Activated CD4-positive, alpha-beta T cell treated with anti-CD3 and anti-CD28 coated beads for 48 hours (primary cell): ENCODE results near the gene RASGRP2.

ENCODE experiments used
- DNase-seq: peaks from one replicate; pipeline ENCODE4 v3.0.0-alpha.2; 2020

The RASGRP2 gene

DNA sequence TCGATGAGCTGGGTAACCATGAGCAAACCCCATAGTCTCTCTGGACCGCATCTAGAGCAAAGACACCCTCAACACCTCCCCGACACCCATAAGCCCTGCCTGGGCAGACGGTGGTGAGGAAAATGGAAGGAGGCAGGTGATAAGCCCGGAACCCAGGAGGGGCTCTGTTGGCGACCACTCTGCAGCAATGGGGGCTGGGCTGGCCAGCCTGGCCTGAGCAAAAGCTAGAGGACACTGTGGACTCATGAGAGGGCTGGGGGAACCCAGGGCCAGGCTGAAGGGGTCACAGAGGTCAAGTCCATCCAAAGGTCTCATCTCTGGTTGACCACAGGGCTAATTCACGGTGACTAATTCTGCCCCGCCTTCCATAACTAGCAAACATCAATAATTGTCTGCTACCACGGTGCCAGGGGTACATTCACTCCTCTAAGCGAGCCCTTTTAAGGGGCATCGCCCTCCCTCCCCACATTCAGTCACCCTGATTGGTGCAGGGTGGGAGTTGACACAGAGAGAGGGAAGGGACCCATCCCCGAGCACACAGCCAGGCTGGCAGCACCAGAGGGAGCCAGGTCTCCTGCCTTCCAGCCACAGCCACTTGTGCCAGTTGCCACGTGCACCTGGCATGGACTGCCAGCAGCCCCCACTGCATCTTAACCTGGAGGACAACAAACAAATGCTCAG is 11.9 kb upstream of the RASGRP2 start:
- DNase-seq: no peak

DNA sequence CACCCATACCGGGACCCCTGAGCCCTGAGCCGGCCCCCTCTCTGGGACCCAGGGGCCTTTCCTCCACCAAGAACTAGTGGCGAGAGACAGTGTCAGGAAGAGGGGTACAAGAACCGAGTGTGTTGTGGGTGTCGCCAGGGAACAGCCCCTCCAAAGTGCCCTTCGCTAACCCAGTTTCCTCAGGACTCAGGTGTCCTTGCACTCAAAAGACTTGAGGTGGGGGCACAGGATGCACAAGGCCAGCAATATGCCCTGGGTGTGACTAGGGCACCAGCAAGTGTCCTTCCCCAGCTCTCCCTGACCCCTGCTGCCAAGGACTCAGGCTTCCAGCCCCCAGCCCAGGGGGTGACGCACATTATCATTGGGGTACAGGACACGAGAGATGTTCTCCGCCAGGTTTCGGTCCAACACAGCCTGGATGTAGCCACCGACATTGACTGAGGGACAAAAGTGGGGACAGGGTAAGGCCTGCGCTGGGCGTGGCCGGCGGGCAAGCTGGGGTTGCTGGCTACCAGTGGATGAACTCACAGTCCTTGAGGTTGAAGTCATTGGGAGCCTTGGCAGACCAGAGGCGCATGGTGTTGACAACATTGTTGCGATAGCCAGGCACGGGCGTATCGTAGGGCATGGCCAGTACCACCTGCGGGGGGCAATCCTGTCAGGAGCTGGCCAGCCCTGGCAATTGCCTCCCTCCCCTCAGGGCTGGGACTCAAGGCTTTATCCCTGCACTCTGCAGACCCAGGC is 11.1 kb upstream of the RASGRP2 start:
- no peak for DNase-seq

DNA sequence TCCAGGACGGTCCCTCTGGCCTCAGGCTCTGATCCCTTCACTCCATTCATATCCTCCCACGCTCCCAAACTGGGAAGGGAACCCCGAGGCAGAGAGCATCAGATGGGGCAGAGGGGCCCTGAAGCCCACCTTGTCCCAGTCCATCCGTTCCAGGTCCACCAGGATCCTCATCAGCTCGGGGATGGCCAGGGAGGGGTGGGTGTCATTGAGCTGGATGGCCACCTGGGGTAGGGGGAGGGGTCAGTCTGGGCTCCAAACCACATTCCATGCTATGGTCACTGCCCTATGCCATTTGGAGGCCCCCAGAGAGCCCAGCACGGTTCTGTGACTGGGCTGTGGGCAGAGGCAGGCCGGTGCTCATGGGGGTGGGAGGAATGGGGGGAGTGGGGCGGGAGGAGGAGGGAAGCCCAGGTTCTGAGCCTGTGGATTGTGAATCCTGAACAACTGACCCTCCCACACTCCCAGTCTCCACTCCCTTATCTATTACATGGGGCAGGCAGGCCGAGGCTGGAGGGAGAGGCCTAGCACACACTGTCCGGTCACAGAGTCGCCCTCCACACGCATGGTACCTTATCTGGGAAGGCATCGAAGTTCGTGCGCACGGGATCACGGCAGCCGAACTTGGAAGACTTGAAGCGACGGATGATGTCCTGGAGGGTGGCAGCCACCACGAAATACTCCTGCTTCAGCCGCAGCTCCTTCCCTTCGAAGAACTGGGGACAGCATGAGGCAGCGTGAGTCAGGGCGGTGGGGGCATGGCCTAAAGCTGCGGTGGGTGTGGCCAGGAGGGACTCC is 10.4 kb upstream of the RASGRP2 start:
- no peak for DNase-seq

DNA sequence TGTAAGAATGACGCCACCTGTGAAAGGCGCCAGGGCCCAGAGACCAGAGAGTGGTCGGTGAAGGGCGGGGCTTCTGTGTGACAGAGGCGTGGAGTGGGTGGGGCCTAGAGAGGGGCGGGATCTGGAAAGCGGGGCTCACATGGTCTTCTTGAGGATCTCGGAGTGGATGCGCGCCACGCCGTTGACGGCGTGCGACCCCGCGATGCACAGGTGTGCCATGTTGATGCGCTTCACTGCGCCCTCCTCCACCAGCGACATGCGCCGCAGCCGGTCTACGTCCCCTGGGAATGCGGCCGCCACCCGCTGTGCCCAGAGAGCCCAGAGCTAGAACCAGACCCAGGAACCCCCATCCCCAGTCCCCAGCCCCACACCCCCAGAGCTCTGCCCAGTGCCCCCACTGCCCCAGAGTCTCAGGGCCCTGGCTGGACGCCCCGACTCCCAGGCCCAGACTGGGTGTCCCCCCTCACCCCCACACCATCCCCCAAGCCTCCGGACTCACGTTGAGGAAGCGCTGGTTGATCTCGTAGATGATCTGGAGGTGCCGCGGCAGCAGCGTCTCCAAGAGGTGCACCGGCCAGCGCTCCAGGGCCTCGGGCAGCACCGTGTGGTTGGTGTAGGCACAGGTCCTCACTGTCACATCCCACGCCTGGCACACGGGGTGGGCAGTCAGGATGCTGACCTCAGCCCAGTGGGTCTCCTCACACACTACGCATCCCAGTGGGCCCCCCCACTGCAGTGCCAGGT is 9.6 kb upstream of the RASGRP2 start:
- no peak for DNase-seq

DNA sequence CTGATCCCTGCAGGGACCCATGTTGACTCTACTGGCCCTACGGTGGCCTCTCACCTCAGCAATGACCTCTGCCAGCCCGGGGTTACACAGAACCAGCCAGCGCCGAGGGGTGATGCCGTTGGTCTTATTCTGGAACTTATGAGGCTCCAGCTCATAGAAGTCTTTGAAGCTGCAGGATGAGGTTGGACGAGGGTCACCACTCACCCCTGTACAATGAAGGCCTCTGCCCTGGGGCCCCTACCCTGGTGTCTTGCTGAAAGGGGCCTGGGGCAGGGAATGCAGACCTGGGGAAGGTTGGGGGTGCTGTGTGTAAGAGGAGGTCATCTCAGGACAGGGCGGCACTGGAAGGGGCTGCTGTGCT is 9.1 kb upstream of the RASGRP2 start:
- no peak for DNase-seq

DNA sequence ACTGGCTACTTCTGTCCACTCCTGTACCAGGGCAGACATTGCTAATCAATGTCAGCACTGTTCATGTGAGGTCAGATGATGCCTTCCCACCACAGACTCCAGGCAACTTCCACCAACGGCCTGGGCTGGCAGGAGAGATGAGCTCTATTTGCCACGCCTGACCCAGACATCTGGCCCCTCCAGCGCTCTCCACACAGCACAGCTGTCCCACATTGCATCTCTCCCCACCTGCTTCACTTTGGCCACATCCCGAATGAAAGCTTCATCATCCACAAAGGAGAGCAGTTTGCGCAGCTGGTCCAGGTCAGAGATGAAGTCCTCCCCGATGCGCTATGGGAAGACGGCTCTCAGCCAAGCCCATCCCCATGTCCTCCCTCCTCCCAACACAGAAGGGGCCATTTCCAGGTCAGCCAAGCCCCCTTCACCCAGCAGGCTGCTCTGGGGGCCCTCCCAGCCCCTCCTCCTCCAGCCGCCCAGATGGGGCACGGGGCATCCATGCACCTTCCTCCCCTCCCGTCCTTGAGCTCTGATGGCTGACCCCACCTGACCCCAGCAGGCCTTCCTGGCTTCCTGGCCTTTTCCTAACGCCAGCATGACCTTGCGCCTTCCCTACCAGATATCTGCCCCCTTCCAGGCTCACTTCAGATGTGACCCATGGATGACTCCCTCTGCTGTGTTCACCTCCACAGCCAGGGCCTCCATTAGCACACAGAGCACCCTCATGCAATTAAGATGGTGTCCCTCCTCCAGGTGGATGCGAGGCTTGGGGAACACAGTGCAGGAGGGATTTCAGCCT is 8.4 kb upstream of the RASGRP2 start:
- no peak for DNase-seq

DNA sequence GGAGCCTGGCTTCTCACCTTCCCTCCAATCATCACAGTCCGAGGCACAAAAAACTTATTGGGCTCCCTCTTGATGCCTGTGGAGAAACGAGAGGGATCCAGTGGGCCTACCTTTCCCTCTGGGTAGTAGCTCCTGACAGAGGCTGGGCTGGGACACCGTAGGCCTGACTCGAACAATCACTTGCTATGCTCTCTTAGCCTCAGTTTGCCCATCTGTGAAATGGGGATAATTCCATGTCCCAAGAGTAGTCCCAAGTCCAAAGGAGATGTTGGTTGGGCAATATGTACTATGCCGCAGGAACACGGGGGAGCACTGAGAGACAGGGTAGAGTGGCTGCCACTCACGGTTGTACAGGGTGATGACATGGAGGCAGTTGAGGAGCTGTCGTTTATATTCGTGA is 7.6 kb upstream of the RASGRP2 start:
- DNase-seq: no peak

DNA sequence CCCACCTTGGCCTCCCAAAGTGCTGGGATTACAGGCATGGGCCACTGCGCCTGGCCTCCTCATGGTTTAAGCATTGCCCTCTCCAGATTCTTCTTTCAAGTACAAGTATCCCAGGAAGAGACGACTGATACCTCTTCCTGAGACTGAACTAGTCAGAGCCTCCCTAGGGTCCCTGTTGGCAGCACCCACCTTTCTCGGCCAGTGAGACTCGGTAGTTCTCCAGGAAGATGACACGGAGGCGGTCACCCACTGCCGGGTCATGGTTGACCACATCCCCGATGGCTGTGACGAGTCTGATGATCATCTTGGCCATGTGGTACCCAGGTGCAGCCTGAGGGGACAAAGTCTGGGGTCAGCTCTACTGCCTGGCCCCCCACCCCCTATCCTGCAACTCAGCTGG is 7.2 kb upstream of the RASGRP2 start:
- DNase-seq: no peak

DNA sequence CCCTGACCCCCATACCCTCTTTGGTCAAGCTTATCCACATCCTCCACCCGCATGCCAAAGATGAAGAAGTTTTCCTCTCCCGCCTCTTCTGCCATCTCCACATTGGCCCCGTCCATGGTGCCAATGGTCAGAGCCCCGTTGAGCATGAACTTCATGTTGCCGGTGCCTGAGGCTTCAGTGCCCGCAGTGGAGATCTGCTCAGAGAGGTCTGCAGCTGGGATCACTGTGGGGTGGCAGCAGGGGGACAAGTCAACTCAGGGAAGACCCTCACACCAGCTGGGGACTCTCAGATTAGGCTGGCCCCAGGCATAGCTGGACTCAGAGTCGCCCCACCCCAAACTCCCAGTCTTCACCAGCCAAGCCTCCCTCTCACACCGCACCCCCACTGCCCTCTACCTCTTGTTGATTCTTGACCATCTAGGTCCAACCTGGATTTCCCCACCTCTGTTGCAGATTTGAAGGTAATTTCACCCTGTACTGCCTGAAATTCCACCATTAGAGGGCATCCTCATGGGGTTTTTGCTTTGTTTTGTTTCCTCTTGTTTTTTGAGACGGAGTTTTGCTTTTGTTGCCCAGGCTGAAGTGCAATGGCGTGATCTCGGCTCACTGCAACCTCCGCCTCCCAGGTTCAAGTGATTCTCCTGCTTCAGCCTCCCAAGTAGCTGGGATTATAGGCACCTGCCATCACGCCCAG is 6.6 kb upstream of the RASGRP2 start:
- no peak for DNase-seq

DNA sequence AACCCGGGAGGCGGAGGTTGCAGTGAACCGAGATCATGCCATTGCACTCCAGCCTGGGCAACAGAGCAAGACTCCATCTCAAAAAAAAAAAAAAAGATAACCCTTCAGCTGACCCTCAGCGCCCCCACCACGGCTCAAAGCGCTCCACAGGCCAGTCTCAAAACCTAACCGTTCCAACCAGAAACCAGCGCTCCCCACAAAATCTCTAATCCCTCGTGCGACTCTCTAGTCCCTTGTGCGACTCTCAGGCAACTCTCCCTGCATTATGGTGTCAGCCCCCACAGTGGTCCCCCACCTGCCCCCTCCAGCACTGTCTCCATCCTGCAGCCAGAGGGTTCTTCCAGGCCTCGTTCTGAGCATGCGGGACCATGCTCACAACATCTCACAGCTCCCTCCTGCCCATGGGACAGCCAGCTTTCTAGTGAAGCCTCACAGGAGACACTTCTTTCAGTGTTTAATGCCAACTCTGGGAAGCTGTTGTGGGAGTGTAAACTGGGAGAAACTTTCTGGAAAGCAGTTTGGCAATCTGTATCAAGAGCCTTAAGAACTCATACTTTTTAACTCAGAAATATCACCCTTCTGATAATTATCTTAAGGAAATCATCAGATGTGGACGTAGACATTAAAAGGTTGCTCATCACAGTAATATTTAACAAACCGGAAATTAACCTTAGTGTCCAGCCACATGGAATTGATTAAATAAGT is 4.2 kb upstream of the RASGRP2 start:
- no peak for DNase-seq

DNA sequence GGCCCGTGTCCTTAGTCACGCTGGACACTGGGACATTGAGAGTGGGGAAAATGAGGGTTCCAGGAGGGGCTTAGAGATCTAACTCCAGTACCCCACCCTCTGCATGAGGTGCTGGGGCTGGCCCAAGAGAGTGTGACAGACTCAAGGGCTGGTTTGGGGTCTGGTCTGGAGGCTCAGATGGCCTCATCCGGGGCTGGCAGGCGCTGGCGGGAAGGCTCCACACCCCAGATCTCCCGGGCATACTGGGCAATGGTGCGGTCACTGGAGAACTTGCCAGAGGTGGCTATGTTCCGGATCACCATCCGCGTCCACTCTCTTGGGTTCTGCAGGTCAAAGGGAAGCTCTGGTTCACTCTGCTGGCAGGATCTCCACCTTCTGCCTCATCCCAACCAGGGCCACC is 2.5 kb upstream of the RASGRP2 start:
- no peak for DNase-seq

DNA sequence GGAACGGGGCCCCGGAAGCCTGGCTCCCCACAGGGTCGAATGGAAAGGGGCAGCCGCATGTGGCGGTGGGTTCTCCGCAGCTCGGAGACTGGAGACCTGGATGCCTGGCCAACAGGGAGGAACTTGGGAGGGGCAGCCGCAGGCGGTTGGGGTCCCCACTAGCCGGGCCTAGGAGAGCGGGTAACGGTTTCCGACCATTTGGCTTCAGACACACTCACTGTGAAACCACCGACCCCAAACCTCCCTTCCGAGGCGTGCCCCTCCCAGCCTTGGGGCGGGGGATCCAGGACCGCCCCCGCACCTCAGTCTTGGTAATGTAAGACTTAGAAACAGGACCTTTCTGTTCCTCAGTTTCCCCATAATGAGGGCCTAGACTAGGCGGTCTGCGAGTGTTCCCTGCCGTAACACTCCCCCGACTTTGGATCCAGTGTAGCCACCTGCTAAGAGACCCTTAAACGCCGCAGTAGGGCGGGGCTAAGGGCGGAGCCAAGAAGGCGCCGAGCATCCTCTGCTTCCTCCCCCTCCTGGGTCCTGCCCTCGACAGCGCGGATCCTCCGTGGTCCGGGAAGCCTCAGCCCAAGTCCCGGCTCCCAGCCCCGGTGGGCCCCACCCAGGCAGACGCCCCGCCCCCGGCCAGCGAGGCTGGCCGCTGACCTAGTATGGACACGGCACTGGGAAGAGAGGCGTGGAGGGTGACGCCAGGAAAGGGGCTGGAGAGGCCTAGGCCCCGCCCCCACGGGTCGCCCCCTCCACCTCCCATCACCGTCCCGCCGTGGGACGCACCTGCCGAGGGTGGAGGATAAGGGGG is 1.8 kb upstream of the RASGRP2 start:
- peak; percentile 56 for DNase-seq

DNA sequence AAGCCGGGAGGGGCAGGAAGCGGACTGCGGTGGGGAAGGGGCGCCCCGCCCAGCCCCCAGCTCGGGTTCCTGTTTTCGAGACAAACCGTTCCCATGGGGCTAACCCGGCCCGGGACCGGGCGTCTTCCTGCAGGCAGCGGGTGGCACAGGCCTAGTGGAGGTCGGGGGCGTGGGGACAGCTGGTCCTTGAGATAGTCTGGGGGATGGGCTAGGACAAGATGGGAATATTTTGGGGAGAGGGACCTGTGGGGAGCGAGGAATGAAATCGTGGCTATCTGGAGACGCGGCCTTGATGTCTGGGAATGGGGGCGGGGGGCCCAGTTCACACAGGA is 1.2 kb upstream of the RASGRP2 start:
- DNase-seq: peak; percentile 53

DNA sequence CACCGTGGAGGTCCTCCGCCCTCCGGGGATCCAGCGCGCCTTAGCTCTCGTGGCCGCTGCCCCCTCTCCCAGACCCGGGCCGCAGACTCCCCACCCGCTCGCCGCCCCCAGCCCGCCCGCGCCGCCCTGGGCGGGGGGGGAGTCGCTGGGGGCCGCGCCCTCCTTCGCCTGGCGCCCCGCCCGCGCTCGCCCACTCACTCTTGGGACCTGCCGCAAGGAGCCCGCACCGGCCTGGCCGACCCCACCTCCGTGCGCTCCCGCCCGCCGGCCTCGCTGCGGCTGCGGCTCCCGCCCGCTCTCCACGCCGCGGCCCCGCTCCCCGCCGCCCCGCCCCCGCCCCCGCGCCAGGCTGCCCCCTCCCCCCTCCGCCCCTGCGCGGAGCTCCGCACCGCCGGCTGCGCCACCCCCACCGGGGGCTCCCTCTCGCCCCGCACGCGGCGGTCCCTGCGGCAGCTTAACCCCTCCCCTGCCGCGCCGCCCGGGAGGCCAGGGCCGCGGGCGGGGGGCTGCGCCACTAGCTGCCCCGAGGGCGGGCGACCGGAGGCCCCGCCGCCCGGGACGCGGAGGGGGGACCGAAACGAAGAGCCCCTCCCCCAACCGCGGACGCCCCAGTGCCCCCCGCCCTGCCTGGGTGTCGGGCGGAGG is 724 bp upstream of the RASGRP2 start:
- DNase-seq: no peak

DNA sequence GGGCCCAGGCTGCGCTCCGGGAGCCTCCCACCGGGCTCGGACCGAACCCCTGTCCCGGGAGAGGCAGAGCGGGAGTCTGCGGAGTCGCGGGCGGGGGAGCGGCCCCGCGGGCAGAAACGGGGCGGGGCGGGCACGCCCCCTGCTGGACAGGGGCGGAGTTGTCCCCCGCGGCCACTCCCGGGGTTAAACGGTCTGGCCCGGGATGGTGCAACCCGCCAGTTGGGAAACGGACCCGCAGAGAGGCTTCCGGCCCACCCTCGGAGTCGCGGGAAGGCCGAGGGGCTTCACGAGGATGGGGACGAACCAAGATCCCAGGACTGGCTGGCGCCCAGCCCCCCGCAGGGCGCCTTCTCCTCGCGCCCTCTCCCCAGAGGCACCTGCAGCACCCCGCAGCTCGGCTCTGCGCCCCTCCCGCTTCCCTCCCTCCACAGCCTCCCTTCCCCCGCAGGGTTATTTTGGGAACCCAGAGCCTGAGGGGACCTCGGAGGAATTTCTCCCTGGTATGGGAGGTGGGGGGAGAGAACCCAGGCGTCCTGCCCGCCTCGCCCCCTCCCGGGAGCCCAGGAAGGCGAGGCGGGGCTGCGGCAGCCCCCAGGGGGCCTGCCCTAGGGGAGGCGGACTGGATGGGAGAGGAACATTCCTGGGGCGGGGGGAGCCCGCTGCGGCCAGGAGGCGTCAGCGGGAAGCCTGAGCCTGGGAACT is 902 bp downstream of the RASGRP2 start:
- peak; percentile 80 for DNase-seq

DNA sequence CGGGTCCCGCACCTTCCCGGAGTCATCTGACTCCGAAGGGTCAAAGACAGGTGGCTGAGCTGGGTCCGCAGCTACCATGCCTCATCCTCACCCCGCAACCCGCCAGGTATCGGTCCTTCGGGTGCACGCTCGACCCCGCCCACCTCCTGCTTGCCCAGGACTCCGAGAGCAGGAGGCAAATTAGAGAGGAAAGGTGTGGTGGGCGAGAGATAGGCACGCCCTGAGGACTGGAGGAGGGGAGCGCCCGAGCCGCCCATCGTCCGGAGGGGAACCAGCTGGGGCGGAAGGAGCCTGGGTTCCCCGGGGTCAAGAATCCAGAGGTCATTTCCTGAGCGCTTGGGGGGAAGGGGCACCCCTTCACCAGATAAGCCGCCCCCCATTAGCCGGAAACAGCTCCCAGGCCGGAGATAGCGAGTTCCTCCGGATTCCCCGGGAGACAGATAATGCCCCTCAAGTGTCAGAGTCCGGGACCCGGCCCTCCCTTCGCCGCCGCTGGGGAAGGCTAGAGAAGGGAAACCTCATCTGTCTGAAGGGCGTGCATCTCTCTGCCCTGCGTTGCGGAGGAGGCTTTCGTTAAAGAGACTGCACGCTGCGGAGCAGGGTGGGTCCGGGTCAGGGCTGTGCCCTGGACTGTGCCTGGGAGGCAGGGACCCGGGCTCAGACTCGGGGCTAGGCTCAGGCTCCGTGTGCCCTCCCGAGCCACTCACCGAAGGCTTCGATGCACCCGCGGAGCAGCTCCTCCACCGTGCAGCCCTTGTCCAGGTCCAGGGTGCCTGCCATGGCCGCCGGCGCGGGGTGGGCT is 1.7 kb downstream of the RASGRP2 start:
- DNase-seq: peak; percentile 51

DNA sequence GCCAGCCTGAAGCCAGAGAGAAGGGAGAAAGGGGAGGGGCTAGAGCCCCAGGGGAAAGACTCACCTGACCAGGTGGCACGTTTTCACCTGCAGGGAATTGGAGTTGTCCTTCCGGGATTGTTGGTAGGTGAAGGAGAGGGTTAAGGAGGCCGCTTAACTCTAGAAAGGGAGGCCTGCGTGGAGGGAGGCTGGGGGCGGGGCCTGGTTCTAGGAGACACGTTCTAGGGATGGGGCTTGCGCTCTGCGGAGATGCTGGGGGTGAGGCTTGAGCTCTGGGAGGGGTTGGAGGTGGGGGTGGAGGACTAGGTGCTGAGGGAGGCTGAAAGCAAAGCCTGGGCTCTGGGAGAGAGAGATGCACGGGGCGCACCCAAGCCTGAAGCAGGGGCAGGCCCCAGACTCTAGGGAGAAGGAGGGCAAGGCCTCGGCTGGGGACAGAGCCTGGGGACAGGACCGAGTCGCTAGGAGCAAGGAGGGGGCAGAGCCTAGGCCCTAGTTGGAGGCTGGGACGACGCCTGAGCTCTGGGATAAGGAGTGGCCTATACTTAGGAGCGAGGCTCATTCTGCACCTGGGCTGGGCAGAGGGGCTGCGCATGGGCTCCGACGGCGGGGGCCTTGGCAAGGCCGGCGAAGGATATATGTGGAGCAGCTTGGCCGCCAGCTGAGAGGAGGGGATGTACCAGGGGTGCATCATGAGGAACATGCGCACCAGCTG is 2.4 kb downstream of the RASGRP2 start:
- DNase-seq: no peak

DNA sequence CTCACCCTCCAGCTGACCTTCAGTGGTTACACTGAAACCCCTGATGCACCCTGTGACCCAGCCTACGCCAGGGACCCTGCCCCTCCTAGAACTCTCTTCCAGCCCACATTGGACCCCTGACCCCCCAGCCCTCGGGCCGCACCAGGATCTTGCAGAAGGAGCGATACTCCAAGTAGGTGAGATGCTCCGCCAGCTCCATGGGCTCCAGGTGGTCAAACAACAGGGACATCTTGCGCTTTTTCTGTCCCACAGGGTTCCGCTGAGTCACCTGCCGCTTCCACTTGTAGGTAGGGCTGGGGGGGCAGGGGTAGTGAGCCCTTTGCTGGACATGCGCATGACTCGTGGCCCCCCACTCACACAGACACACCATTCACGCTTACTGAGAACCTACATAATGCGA is 4.1 kb downstream of the RASGRP2 start:
- no peak for DNase-seq
